LoVo (cell line): Measurements from ENCODE around the gene PRDM10.
"Not testable (repeated sequence)": the region's sequence is repeated elsewhere in the genome, so short reads cannot be mapped to it uniquely, and the experiment has no call there.

ENCODE experiments used
- DNase-seq: peaks from one replicate; pipeline ENCODE4 v3.0.0-alpha.2; 2016; ENCODE audit warnings: low spot score

The PRDM10 gene, protein sequence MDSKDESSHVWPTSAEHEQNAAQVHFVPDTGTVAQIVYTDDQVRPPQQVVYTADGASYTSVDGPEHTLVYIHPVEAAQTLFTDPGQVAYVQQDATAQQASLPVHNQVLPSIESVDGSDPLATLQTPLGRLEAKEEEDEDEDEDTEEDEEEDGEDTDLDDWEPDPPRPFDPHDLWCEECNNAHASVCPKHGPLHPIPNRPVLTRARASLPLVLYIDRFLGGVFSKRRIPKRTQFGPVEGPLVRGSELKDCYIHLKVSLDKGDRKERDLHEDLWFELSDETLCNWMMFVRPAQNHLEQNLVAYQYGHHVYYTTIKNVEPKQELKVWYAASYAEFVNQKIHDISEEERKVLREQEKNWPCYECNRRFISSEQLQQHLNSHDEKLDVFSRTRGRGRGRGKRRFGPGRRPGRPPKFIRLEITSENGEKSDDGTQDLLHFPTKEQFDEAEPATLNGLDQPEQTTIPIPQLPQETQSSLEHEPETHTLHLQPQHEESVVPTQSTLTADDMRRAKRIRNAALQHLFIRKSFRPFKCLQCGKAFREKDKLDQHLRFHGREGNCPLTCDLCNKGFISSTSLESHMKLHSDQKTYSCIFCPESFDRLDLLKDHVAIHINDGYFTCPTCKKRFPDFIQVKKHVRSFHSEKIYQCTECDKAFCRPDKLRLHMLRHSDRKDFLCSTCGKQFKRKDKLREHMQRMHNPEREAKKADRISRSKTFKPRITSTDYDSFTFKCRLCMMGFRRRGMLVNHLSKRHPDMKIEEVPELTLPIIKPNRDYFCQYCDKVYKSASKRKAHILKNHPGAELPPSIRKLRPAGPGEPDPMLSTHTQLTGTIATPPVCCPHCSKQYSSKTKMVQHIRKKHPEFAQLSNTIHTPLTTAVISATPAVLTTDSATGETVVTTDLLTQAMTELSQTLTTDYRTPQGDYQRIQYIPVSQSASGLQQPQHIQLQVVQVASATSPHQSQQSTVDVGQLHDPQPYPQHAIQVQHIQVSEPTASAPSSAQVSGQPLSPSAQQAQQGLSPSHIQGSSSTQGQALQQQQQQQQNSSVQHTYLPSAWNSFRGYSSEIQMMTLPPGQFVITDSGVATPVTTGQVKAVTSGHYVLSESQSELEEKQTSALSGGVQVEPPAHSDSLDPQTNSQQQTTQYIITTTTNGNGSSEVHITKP

DNA sequence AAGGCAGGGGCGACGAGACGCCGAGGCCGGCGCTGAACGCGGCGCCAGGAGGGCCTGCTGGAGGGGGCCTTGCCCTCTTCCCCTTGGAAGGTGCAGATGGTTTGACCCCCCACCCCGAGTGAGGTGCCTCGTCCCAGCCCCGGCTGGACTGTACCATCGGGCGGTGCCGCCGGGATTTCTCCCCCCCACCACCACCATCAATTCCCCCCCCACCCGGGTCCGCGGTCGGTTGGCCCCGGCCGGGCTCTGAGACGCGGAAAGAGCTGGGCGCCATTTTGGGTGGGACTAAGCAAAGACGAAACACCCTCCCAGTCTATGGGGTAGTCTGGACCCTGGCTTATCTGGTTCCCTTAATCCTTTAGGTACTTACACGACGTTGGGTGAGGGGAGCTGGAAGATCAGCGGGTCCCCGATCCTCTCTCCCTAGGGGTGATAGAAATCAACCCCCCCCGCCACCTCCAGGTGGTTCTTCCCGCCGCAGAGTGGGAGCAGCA, at the start of gene PRDM10:
TSS of gene PRDM10 (minus strand) at position 484 of the 494 bp plus-strand sequence. CDS start 41,871 bp downstream, outside the sequence.
- DNase-seq: peak; percentile 91

- DNase-seq: no peak
These were observed 48.4 kb upstream of the PRDM10 start for GRCh38 chr11:130051082-130051481.

GRCh38 chr11:130050257-130050656, 47.6 kb upstream of the PRDM10 start:
- no peak for DNase-seq

GRCh38 chr11:130049328-130049771, 46.7 kb upstream of the PRDM10 start:
- DNase-seq: no peak

DNA sequence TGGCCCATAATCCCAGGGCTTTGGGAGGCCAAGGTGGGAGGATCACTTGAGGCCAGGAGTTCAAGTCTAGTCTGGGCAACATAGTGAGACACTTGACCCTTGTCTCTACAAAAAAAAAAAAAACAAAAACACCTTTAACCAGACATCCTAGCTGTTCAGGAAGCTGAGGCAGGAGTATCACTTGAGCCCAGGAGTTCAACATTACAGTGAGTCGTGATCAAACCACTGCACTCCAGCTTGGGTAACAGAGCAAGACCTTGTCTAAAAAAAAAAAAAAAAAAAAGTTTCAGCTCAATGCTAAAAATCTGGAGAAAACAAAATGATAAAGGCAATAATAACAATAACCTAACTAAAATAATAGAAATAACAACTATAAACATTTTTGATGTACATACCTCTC, 44.5 kb upstream of the PRDM10 start:
- no peak for DNase-seq

DNA sequence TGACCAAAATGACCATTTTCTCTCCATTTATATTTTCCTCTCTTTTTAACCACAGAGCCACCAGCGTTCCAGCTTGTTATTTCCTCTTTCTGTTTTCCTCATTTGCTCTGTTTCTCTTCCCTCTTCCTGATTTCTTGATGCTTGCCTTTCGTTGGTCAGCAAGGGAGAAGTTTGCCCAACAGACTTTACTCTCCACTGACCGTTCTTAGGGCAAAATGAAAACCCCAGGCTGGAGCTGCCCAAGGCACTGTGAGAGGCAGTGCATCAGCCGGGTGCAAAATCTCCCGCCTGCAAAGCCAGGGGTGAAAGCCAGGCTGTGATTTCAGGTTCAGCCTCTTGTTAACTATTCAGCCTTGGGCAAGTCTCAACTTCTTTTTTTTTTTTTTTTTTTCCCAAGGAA, 40.9 kb upstream of the PRDM10 start:
- DNase-seq: no peak

DNA sequence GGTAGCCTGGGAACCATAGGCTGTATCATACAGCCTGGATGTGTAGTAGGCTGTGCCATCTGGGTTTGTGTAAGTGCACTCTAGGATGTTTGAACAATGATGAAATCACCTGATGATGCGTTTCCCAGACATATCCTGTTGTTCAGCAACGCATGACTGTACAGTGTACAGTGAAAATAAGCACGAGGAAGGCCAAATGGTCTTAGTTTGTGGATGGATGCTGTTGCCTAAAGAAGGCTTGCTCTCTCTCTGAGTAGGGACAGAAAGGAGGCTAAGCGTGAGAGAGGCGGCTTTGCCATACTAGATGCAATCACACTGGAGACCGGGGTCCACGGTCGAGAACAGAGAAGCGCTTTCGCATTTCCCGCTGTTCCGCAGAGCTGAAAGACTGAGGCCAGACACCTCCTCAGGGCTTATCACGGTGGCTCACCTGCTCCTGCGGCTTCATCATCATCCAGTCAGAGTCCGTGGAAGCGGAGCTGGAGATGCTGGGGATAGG, 39.5 kb upstream of the PRDM10 start:
- no peak for DNase-seq

DNA sequence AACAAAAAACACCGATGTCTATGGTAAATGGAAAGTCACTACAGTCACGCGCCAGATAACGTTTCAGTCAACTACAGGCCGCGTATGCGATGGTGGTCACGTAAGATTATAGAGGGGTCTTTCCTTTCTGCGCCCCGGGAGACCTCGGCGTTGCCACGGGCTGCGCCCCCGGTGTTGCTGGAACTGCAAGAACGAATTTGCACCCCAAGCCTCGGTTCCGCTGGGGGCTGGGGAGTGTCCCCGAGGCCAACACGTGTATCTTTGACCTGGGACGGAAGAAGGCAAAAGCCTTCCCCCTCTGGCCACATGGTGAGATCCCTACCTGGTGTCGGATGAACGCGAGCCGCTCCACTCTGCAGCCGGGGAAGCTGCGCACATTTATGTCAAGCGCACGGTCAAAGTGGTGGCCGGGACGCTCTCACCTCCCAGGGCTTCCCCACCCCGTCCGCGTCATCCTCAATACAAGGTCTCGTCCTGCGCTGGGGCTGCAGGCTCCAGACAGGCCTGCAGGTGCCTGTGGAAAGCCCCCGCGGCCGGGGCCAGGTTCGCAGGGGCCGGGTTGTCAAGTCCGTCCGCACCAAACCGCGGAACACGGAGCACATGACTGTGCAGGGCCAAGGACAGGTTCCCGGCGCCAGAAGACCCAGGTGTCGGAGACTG, 37.8 kb upstream of the PRDM10 start:
- no peak for DNase-seq

DNA sequence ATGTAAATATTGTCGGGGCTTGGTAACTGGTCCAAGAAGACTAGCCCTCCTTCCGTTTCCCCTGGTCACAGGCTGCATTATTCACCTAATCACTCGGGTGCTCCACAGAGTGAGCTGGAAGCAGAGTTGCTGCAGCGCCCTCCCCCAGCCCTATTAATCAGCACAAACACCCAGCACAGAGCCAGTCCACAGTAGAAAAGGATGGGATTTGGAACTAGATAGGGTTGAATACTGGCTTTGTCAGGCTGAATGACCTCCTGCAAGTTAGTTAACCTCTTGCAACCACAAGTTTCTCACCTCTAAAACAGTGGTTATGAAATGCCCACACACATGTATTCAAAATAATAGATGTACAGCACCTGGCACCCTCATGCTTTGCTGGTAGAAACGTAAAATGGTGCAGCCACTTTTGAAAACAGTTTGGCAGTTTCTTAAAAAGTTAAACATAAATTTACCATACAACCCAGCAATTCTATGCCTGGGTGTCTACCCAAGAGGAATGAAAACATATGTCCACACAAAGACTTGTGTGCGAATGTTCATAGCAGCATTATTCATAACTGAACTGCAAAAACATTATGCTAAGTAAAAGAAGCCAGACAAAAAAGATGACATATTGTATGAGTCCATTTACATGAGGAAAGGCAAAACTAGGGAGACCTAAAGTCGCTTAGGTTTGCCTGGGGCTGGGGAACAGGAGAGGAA, 35.4 kb upstream of the PRDM10 start:
- no peak for DNase-seq

GRCh38 chr11:130037058-130037457, 34.4 kb upstream of the PRDM10 start:
- peak; percentile 58 for DNase-seq

- no peak for DNase-seq
These were observed 31.6 kb upstream of the PRDM10 start for GRCh38 chr11:130034236-130034635.

DNA sequence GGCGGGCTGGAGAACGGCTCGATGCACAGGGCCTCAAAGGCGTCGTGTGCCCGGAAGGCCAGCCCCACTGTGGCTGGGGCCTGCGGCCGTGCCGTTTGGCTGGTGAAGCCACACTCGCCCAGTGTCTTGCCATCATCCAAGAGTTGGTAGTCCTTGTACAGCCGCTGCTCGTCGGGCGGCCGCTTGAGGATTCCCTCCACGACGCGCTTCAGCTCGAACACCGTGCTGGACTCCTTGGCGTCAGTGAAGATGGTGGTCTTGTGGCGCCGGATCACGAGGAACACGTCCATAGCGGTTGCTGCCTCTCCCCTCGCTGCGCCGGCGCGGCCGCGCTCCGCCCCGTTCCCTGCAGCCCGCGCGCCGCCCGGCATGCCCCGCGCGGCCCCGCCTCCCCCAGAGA, 30.3 kb upstream of the PRDM10 start:
- DNase-seq: no peak

GRCh38 chr11:130031945-130032344, 29.3 kb upstream of the PRDM10 start:
- DNase-seq: no peak

DNA sequence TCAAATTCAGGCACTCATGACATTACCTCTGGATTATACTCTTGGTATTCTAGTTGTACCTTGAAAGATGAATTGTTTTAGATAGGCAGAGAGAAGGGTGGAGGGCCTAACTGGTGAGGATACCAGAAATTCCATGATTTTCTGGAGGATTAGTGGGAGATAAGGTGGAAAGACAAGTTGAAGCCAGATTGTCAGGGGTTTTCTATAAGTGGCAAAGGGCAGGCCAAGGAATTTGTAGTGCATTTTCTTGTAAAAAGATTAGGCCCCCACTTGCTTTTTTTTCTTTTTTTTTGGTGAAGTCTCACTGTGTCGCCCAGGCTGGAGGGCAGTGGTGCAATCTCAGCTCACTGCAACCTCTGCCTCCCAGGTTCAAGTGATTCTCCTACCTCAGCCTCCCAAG, 28.4 kb upstream of the PRDM10 start:
- no peak for DNase-seq

- DNase-seq: no peak
These were observed 26.5 kb upstream of the PRDM10 start for GRCh38 chr11:130029137-130029536.

DNA sequence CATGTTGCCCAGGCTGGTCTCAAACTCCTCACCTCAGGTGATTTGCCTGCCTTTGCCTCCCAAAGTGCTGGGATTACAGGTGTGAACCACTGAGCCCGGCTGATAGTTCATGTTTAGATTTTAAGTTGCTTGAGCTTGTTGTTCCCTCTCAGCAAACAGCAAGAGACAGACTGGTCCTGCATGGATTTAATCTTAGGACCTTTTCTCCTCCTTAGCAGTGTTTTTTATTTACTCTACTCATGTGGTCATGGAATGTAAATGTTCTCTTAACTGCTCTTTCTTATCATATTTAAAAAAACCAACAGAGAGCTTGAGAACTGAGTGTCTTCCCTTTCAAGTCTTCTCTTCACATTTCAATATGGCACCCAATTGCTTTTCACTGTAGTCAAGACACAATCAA, 22.7 kb upstream of the PRDM10 start:
- no peak for DNase-seq

GRCh38 chr11:130024361-130024760, 21.7 kb upstream of the PRDM10 start:
- no peak for DNase-seq

- peak; percentile 48 for DNase-seq
These were observed 20.6 kb upstream of the PRDM10 start for GRCh38 chr11:130023204-130023603.

- DNase-seq: no peak
These were observed 20.2 kb upstream of the PRDM10 start for GRCh38 chr11:130022799-130023198.

DNA sequence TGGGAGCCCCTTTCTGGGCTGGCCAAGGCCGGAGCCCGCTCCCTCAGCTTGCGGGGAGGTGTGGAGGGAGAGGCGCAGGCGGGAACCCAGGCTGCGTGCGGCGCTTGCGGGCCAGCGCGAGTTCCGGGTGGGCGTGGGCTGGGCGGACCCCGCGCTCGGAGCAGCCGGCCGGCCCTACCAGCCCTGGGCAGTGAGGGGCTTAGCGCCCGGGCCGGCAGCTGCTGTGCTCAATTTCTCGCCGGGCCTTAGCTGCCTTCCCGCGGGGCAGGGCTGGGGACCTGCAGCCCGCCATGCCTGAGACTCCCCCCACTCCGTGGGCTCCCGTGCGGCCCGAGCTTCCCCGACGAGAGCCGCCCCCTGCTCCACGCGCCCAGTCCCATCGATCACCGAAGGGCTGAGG, 19.0 kb upstream of the PRDM10 start:
- DNase-seq: not testable (repeated sequence)

- DNase-seq: no peak
These were observed 17.7 kb upstream of the PRDM10 start for GRCh38 chr11:130020323-130020722.
